ENCODE results near the gene SLC25A23. TPM values are rescaled to one million over a fixed set of nuclear protein-coding genes. Genes with fewer than 3 reads are reported as not detected.

The SLC25A23 gene
- total RNA-seq, 1 experiment from 2014 or later, result 42.9 TPM

DNA sequence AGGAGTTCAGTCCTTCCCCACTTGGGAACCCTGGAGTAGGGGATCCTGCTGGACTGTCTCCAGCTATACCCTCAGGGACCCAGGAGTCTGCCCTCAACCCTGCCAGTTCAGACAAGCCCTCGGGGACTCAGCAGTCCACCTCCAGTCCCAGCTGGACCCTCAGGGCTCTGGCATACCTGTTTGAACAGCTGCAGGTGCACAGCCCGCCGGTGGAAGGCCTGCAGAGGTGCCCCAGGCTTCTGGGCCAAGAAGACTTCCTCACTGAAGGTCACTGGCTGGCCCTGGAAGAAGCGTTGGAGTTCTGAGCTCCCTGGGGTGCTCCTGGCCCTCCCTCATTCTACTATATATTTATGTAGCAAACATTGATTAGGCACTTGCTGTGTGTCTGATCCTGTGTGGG is 13.1 kb upstream of the SLC25A23 start:
- TF ChIP-seq, protein P1, sequence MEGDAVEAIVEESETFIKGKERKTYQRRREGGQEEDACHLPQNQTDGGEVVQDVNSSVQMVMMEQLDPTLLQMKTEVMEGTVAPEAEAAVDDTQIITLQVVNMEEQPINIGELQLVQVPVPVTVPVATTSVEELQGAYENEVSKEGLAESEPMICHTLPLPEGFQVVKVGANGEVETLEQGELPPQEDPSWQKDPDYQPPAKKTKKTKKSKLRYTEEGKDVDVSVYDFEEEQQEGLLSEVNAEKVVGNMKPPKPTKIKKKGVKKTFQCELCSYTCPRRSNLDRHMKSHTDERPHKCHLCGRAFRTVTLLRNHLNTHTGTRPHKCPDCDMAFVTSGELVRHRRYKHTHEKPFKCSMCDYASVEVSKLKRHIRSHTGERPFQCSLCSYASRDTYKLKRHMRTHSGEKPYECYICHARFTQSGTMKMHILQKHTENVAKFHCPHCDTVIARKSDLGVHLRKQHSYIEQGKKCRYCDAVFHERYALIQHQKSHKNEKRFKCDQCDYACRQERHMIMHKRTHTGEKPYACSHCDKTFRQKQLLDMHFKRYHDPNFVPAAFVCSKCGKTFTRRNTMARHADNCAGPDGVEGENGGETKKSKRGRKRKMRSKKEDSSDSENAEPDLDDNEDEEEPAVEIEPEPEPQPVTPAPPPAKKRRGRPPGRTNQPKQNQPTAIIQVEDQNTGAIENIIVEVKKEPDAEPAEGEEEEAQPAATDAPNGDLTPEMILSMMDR (conservative IDR thresholded peaks at IDR 0.05), result no peak
- no peak overlapping the region for H3K9ac ChIP-seq (ENCODE audit: extremely low read depth, insufficient read length, low read length)
- peaks cover 13% of the 10 kb centered on the region for H3K23me2 ChIP-seq (ENCODE audit: insufficient read length, low read depth, low read length, poor library complexity, severe bottlenecking)
- Mint-ChIP-seq H3K9me3 (no peaks in the 10 kb centered on the region), H3K27me3 (ENCODE audit: low read depth) (peaks cover 17% of the 10 kb centered on the region), H3K4me3 (no peak overlapping the region), H3K4me1 (peaks cover 9 to 24% of the 10 kb centered on the region in 2 experiments), H3K27ac (no peak overlapping the region), H3K36me3 (ENCODE audit: insufficient read depth in 1 of 3, low read depth in 3 of 3) (peaks cover 0 to 9% (median 5%) of the 10 kb centered on the region in 3 experiments; a peak in 6 of 7 replicates)
- no peak overlapping the region for H3K4ac ChIP-seq (ENCODE audit: low read depth, low read length)
- no peak overlapping the region for H3K56ac ChIP-seq (ENCODE audit: insufficient read length, low read depth, low read length)
- no peak overlapping the region for H2BK12ac ChIP-seq (ENCODE audit: insufficient read length, low read depth, low read length)
- H3K23ac ChIP-seq (ENCODE audit: insufficient read length, low read depth, low read length), result no peak overlapping the region
- no peak overlapping the region for H4K5ac ChIP-seq (ENCODE audit: insufficient read length, low read depth, low read length)
- H2BK120ac ChIP-seq (ENCODE audit: low read depth, low read length, poor library complexity, severe bottlenecking), result no peak overlapping the region
- no CpG with 5 or more reads among the region's 4 CpGs for WGBS (ENCODE audit: extremely low coverage, insufficient read length, low lambda C conversion rate)
- H3K4me1 ChIP-seq (ENCODE audit: insufficient read depth, low read length), result no peaks in the 10 kb centered on the region
- no peak overlapping the region for H3T11ph ChIP-seq (ENCODE audit: low read length)
- H3K18ac ChIP-seq (ENCODE audit: insufficient read length, low read depth, low read length), result no peak overlapping the region
- H3K79me2 ChIP-seq (ENCODE audit: insufficient read depth, low read length), result no peaks in the 10 kb centered on the region
- no peak overlapping the region for H4K91ac ChIP-seq (ENCODE audit: insufficient read length, low read depth, low read length)
- H2BK15ac ChIP-seq (ENCODE audit: low read depth, low read length), result no peak overlapping the region
- no peak overlapping the region for H3K14ac ChIP-seq (ENCODE audit: insufficient read depth, low read length)
- H4K8ac ChIP-seq (replicated peaks; ENCODE audit: insufficient read length, low read depth, low read length), result no peak overlapping the region
- H3K4me2 ChIP-seq (ENCODE audit: insufficient read depth, insufficient read length, low read length), result no peak overlapping the region
- DNase-seq, result no peak
- no peak overlapping the region for H2BK20ac ChIP-seq (ENCODE audit: low read depth, low read length, poor library complexity, severe bottlenecking)
- H2BK5ac ChIP-seq (ENCODE audit: insufficient read length, low read length), result no peak overlapping the region
- H4K20me1 ChIP-seq (ENCODE audit: control insufficient read depth, insufficient read depth, insufficient read length), result no peaks in the 10 kb centered on the region
- no peak overlapping the region for H2AK5ac ChIP-seq (ENCODE audit: insufficient read length, low read length)
- H3K27ac ChIP-seq (ENCODE audit: insufficient read length, low read depth, low read length), result no peak overlapping the region
- H3K9me3 ChIP-seq (ENCODE audit: control insufficient read depth, low read depth, low read length), result no peaks in the 10 kb centered on the region
- no peaks in the 10 kb centered on the region; the same call in 1 of the 2 replicates for H3K27me3 ChIP-seq (ENCODE audit: insufficient read depth, low read length)
- H2AFZ ChIP-seq (ENCODE audit: low read length), result no peak overlapping the region
- H3K79me1 ChIP-seq (ENCODE audit: insufficient read depth, low read depth, low read length, poor library complexity, severe bottlenecking), result no peaks in the 10 kb centered on the region

Measured in H9 (cell line).